ENCODE measurements around the gene SLC12A9. TPM values are rescaled to one million over a fixed set of nuclear protein-coding genes. Genes with fewer than 3 reads are reported as not detected.

The SLC12A9 gene
- total and polyA plus RNA-seq, 2 of the 4 experiments (the other 2 are of a cell fraction), result 4.5 to 16.2 TPM

DNA sequence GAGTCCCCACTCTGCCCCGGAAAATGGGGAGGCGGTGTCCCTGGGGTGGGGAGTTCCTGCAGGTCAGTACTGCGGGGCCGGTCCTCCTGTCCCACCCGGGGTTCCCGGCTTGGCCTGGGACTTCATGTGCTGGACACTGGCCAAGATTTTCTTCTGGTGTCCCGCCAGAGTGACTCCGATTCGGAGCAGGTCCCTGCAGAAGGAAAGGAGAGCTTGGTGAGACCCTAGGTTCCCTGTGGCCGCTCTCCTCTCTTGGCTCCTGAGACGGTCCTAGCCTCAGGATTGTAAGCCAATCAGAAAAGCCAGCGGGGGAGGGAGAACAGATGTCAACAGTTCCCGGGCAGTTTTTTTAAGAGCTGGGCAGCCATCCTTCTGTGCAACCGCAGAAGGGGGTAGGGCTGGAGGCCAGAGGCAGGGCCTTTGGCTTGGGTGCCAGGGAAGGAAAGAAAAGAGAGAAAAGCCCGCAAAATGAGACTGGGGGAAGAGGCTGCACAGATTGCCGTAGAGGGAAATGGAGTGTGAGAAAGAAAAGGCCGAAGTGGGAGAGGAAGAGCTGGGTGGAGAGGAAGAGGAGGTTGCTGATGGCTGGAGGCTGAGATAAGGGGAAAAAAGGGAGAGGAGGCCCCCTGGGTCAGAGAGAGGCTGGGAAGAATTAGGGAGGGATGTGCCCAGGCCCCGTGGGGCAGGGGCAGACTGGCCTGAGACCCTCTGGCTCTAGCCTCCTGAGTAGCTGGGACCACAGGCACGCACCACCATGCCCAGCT lies 48.9 kb upstream of the SLC12A9 start:
- CTCF ChIA-PET, result interaction anchor here (2.2 kb wide), 1 partner anchor 98 kb away, joined by 12 read pairs; the partner anchor contains the start of gene POP7
- dilution Hi-C loops (cut with HindIII; ENCODE audit: low sequenced_read_pairs, unreplicated experiment), result no loop called here
- no peak for TF ChIP-seq RAD21 (IDR thresholded peaks at IDR 0.05; ENCODE audit: low read length)
- TF ChIP-seq RFX5 (IDR thresholded peaks at IDR 0.05; ENCODE audit: low read depth, low read length), result peak; percentile 99
- Histone ChIP-seq H3K9me1 (ENCODE audit: insufficient read depth, low read length) (no peaks in the 10 kb centered on the region), H2AK5ac (ENCODE audit: low read depth, low read length) (peak overlapping the region; percentile 49), H2BK120ac (ENCODE audit: low read depth, low read length) (0 out of 2 replicates have a peak overlapping the region, but pooled peaks have one; percentile 11), H3K56ac (ENCODE audit: extremely low read depth, insufficient read depth, low read length) (no peak overlapping the region), H2AK9ac (replicated peaks; ENCODE audit: low read depth, low read length, poor library complexity) (peak overlapping the region; percentile 80), H4K91ac (ENCODE audit: insufficient read depth, low read depth, low read length) (peak overlapping the region; percentile 31; the same call in 1 of the 2 replicates), H2BK20ac (ENCODE audit: low read depth, low read length) (peak overlapping the region; percentile 21; the same call in 1 of the 2 replicates), H3K4ac (ENCODE audit: low read depth, low read length) (peak overlapping the region; percentile 45; the same call in 1 of the 2 replicates), H3K27me3 (ENCODE audit: control insufficient read depth, insufficient read depth, low read length) (no peaks in the 10 kb centered on the region), H3K18ac (ENCODE audit: low read depth, low read length) (peak overlapping the region; percentile 1; the same call in 1 of the 2 replicates), H3K36me3 (ENCODE audit: control insufficient read depth, insufficient read depth, low read length) (peaks cover 47% of the 10 kb centered on the region), H3K9ac (ENCODE audit: low read depth, low read length) (peak overlapping the region; percentile 38; the same call in 1 of the 2 replicates), H3K14ac (replicated peaks; ENCODE audit: low read depth, low read length) (no peak overlapping the region), H2BK5ac (ENCODE audit: low read depth, low read length, poor library complexity, severe bottlenecking) (peak overlapping the region; percentile 9), H3K4me1 (ENCODE audit: control insufficient read depth, insufficient read depth, low read length) (peaks cover 18% of the 10 kb centered on the region), H2BK15ac (ENCODE audit: low read depth, low read length) (no peak overlapping the region), H4K5ac (ENCODE audit: low read depth, low read length) (no peak overlapping the region), H3K79me1 (ENCODE audit: low read depth in 1 of 2, low read length in 2 of 2) (peaks cover 0 to 24% of the 10 kb centered on the region in 2 experiments; a peak in 2 of 4 replicates), H3K9me3 (ENCODE audit: control insufficient read depth, insufficient read depth, low read length) (no peaks in the 10 kb centered on the region), H3K27ac (ENCODE audit: insufficient read depth, low read length) (peak overlapping the region; percentile 70; the same call in 1 of the 2 replicates), H4K20me1 (ENCODE audit: insufficient read depth, low read length) (peaks cover 15% of the 10 kb centered on the region), H4K8ac (ENCODE audit: low read depth in 2 of 2, low read length in 2 of 2) (peak overlapping the region in 1 of 2 experiments; percentile 49; a peak in 1 of 4 replicates), H3K4me2 (ENCODE audit: low read depth, low read length) (peak overlapping the region; percentile 13; the same call in 1 of the 2 replicates), H2AFZ (replicated peaks; ENCODE audit: low read length, poor library complexity) (peak overlapping the region; percentile 69), H3K4me3 (ENCODE audit: insufficient read depth, low read depth, low read length) (no peak overlapping the region), H3K23ac (ENCODE audit: low read depth, low read length) (no peak overlapping the region)
- in situ Hi-C loops (cut with MboI; ENCODE audit: low sequenced_read_pairs), result no loop called here
- DNase-seq (peak; percentile 83), ATAC-seq (ENCODE audit: low read depth) (peak; percentile 85)
- intact Hi-C loops (cut with micrococcal nuclease), result loop anchor here (2.0 to 5.0 kb wide), 4 partner anchors 34 to 99 kb away; partner anchors contain the start of gene SLC12A9
- BruUV-seq (replicated peaks), result no TSS peak
- WGBS, 2 experiments (ENCODE audit: extremely low coverage in 2 of 2, insufficient read length in 1 of 2), result 17% methylated on average over 15 of the region's 19 CpGs; no CpG with 5 or more reads in 1 of the 2 experiments
- POLR2A ChIA-PET (ENCODE audit: unreplicated experiment), result no interaction called here

All from IMR-90 (cell line).